Lower leg skin (tissue), 4 donors: ENCODE results near the gene FPR3. TPM values are rescaled to one million over a fixed set of nuclear protein-coding genes. Genes with fewer than 3 reads are reported as not detected.

Experiments
- DNase-seq, 2 donors: peaks; one replicate each; pipeline ENCODE4 v3.0.0-alpha.2; 2019; ENCODE audit warnings: low spot score in 2 of 2
- H3K4me3 ChIP-seq: fragments of 200-600 bp; sonication (generic); 2 replicates; pipeline ENCODE4 v1.5.1; 2017; ENCODE audit warnings: mild to moderate bottlenecking, low read depth; ENCODE audit not compliant: poor library complexity, severe bottlenecking
- POLR2A ChIP-seq, 2 donors: fragments of 450-650 bp; IDR thresholded peaks; one replicate each; pipeline ENCODE4 v1.6.1; 2016 to 2017; ENCODE audit warnings: antibody characterized with exemption in 2 of 2, mild to moderate bottlenecking in 1 of 2, moderate library complexity in 1 of 2
- WGBS, 2 donors: methylation state at CpG; one replicate each; pipeline ENCODE4 v1.1.5; 2018; 5-methylcytosine and 5-hydroxymethylcytosine counted together
- intact Hi-C: fragments of 100-400 bp; cut with DNase I; formaldehyde crosslinking; loops from one replicate; pipeline ENCODE4 v1.15.0; 2023; ENCODE audit warnings: low total_unique reads
- total RNA-seq, 4 donors: library from RNA; depleted of rRNA; stranded (reverse); fragments of >200 nt; gene quantifications; one replicate each; pipeline ENCODE4 v1.1.0, GENCODE V29; 2016
- TF ChIP-seq, protein P1 (sequence below), 3 donors: fragments of 450-650 bp; IDR thresholded peaks; one replicate each; pipeline ENCODE4 v1.5.1; 2016; ENCODE audit warnings: antibody characterized with exemption in 3 of 3, mild to moderate bottlenecking in 3 of 3, moderate library complexity in 2 of 3

Gene FPR3
- total RNA-seq, 4 donors from 2014 or later = 2.2 to 3.9 (median 2.4) TPM

DNA sequence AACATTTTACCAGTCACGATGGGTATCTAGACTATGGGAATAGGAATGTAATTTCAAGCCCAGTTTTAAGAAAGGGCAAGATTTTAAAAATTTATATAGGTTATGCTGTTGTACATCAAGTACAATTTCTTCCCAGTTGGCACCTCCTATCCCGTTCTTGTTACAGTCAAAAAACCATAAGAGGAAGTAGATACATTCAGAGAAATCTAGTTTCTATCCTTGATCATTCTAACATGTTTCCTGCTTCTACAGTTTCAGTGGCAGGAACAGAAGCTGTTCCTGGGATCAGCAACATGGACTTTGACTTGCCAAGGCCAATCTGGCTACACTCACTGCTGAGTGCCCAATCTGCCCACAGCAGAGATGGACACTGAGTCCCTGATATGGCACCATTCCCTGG is 14.7 kb upstream of the FPR3 start:
- no peak for DNase-seq
- no peak overlapping the region for H3K4me3 ChIP-seq
- intact Hi-C loops = no loop called here
- no peak for TF ChIP-seq POLR2A (IDR thresholded peaks at IDR 0.05)
- TF ChIP-seq, protein P1, sequence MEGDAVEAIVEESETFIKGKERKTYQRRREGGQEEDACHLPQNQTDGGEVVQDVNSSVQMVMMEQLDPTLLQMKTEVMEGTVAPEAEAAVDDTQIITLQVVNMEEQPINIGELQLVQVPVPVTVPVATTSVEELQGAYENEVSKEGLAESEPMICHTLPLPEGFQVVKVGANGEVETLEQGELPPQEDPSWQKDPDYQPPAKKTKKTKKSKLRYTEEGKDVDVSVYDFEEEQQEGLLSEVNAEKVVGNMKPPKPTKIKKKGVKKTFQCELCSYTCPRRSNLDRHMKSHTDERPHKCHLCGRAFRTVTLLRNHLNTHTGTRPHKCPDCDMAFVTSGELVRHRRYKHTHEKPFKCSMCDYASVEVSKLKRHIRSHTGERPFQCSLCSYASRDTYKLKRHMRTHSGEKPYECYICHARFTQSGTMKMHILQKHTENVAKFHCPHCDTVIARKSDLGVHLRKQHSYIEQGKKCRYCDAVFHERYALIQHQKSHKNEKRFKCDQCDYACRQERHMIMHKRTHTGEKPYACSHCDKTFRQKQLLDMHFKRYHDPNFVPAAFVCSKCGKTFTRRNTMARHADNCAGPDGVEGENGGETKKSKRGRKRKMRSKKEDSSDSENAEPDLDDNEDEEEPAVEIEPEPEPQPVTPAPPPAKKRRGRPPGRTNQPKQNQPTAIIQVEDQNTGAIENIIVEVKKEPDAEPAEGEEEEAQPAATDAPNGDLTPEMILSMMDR (IDR thresholded peaks at IDR 0.05) = no peak
- 57 to 60% methylated on average over 2 of the region's 2 CpGs for WGBS, 2 donors

DNA sequence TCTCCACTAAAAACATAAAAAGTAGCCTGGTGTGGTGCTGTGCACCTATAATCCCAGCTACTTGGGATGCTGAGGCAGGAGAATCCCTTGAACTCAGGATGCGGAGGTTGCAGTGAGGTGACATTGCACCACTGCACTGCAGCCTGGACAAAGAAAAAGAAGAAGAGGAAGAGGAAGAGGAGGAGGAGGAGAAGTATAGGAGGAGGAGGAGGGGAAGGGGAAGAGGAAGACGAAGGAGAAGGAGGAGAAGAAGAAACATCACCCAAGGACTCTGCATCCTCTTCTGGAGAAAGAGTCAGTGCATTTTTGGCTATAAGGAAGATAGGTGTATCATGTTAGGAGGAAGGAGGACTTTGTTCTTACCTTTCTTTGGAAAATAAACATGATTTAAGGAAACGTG is 13.0 kb upstream of the FPR3 start:
- intact Hi-C loops = no loop called here
- no peak overlapping the region for H3K4me3 ChIP-seq

DNA sequence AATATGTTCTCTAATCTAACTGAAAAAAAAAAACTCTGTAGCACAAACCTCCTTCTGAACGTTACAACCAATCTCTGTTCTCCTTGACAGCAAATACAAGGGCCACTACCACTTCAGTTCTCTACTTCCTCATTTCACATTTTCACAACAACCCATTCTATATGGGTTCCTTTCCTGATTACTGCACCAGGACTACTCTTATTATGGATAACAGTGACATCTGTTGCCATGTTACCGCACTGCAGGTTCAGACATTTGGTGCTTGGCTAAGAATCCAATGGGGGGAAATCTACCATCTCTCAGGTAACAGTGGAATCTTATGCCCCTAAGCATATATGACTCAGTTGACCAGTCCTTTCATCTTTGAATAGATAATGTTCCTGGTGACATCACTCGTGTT is 11.6 kb upstream of the FPR3 start:
- no peak for TF ChIP-seq POLR2A (IDR thresholded peaks at IDR 0.05)
- TF ChIP-seq, protein P1 (IDR thresholded peaks at IDR 0.05) = no peak
- intact Hi-C loops = no loop called here
- H3K4me3 ChIP-seq = no peak overlapping the region
- 30 to 51% methylated on average over 3 of the region's 3 CpGs for WGBS, 2 donors
- no peak for DNase-seq

More for the DNA sequence above, 13.0 kb upstream of the FPR3 start:
- no peak for DNase-seq
- TF ChIP-seq, protein P1 (IDR thresholded peaks at IDR 0.05) = no peak
- TF ChIP-seq POLR2A (IDR thresholded peaks at IDR 0.05) = no peak
- WGBS, 2 donors = 58 to 62% methylated on average over 3 of the region's 3 CpGs

DNA sequence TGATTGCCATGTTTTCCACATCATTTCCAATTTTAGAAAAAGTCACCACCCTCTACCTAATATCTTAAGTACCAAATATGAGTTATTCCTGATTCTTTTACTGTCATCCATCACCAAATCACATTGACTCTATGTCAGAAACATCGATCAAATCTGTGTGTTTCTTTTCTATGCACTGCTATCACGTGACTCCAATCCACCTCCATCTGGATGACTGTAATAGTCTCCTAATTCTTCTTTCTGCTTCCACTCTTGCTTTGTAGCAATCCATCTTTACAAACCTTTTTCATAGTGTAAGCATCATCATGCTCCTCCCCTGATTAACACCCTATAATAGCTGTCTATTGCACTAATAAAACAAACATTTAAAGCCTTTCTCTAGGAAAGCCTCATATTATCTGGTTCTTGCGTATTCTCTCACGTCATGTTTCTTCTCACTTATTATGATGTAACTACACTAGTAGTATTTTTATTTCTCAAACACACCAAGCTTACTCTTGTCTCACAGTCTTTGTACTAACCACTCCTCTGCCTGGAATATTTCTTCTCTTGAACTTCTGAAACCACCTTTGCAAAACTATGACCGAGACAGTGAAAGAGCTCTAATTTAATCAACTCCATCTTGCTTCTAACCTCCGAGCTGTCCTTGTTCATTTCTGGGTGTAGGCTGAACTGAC is 10.7 kb upstream of the FPR3 start:
- H3K4me3 ChIP-seq = no peak overlapping the region
- DNase-seq = no peak
- intact Hi-C loops = no loop called here
- 49 to 57% methylated on average over 6 of the region's 6 CpGs for WGBS, 2 donors
- TF ChIP-seq, protein P1 (IDR thresholded peaks at IDR 0.05) = no peak
- TF ChIP-seq POLR2A (IDR thresholded peaks at IDR 0.05) = no peak

DNA sequence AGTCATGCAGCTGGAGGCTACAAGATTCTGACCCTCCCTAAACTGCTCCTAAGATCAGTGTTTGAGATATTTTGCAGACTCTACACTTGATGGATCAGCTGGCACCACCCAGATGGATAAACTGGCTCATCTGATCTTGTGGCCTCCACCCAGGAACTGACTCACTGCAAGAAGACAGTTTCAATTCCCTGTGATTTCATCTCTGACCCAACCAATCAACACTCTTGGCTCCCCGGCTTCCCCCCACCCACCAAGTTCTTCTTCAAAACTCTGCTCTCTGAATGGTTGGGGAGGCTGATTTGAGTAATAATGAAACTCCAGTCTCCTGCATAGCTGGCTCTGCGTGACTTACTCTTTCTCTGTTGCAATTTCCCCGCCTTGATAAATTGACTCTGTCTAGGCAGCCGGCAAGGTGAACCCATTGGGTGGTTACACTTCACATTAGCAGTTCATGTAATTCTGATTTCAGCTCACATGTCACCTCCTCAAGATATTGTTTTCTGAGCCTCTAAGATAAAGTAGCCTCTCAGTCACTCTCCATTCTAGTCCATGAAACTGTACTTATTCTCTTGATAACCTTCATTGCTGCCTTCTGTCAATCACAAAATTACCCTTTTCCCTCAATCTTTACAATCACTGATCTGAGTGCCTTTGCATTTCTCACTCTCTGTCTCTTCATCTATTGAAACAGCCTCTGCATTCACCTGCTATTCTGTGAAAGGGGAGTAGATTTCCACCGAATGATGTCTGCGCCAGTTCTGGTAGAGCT is 9.9 kb upstream of the FPR3 start:
- no peak for TF ChIP-seq POLR2A (IDR thresholded peaks at IDR 0.05)
- TF ChIP-seq, protein P1 (IDR thresholded peaks at IDR 0.05) = no peak
- peak; percentile 91 to 95 for DNase-seq
- intact Hi-C loops = no loop called here
- no peak overlapping the region for H3K4me3 ChIP-seq
- WGBS, 2 donors = 41 to 46% methylated on average over 6 of the region's 6 CpGs
